Natural killer cell (primary cell): Measurements from ENCODE around the gene PRND. TPM values are rescaled to one million over a fixed set of nuclear protein-coding genes. Genes with fewer than 3 reads are reported as not detected.

Experiments used
- ATAC-seq, 3 donors: fragments of 150-1000 bp in 2 of 3; fragments of 200-7000 bp in 1 of 3; cut with Tn5 transposase; 1 replicate in 1 of 3; 2 replicates in 2 of 3; pipeline ENCODE4 v1.10.0; 2021; ENCODE audit warnings: mild to moderate bottlenecking in 2 of 3, moderate library complexity in 2 of 3
- DNase-seq, 2 donors: peaks; one replicate each; pipeline versions ENCODE4 v3.0.0 to v3.0.0-alpha.2; 2013 to 2021; ENCODE audit warnings: mixed read lengths in 1 of 2
- H3K27ac ChIP-seq: one replicate; pipeline ENCODE4 v1.5.1; 2013; ENCODE audit warnings: mild to moderate bottlenecking, low read length
- H3K27me3 ChIP-seq: one replicate; pipeline ENCODE4 v1.6.1; 2013; ENCODE audit warnings: low read length; ENCODE audit not compliant: control insufficient read depth, insufficient read depth
- H3K36me3 ChIP-seq: one replicate; pipeline ENCODE4 v1.6.1; 2013; ENCODE audit warnings: low read length; ENCODE audit not compliant: control insufficient read depth, insufficient read depth
- H3K4me1 ChIP-seq: one replicate; pipeline ENCODE4 v1.6.1; 2013; ENCODE audit warnings: low read length; ENCODE audit not compliant: control insufficient read depth, insufficient read depth
- H3K4me3 ChIP-seq: one replicate; pipeline ENCODE4 v1.5.1; 2013; ENCODE audit warnings: low read length
- H3K9me3 ChIP-seq: one replicate; pipeline ENCODE4 v1.6.1; 2013; ENCODE audit warnings: low read length; ENCODE audit not compliant: control insufficient read depth, insufficient read depth
- H3K27ac Mint-ChIP-seq, 2 donors: one replicate each; pipeline ENCODE4 v1.8.0; 2022; ENCODE audit warnings: mild to moderate bottlenecking in 2 of 2, mixed read lengths in 2 of 2, moderate library complexity in 1 of 2
- H3K27me3 Mint-ChIP-seq, 2 donors: one replicate each; pipeline ENCODE4 v1.8.0; 2022; ENCODE audit warnings: low read depth in 2 of 2, mixed read lengths in 2 of 2
- H3K36me3 Mint-ChIP-seq: one replicate; pipeline ENCODE4 v1.8.0; 2022; ENCODE audit warnings: mixed read lengths
- H3K4me1 Mint-ChIP-seq, 2 donors: one replicate each; pipeline ENCODE4 v1.8.0; 2022; ENCODE audit warnings: mixed read lengths in 2 of 2
- H3K4me3 Mint-ChIP-seq: one replicate; pipeline ENCODE4 v1.8.0; 2022; ENCODE audit warnings: mild to moderate bottlenecking, moderate library complexity, mixed read lengths
- H3K9me3 Mint-ChIP-seq, 2 donors: one replicate each; pipeline ENCODE4 v1.8.0; 2022; ENCODE audit warnings: mixed read lengths in 2 of 2
- WGBS: methylation state at CpG from one replicate; pipeline ENCODE4 v1.1.7; 2013; ENCODE audit warnings: missing lambda C conversion rate; ENCODE audit not compliant: insufficient coverage; 5-methylcytosine and 5-hydroxymethylcytosine counted together
- intact Hi-C: fragments of 100-400 bp; cut with micrococcal nuclease; formaldehyde crosslinking; loops from one replicate; pipeline ENCODE4 v1.14.2; 2022
- total RNA-seq, 4 donors: library from RNA; stranded (reverse); fragments of 120-200 nt in 1 of 4; gene quantifications; one replicate each; pipeline versions ENCODE4 v1.2.3 to v1.2.4, GENCODE V29; 2013 to 2022
- TF ChIP-seq, protein P1 (sequence below): fragments of 200-600 bp; IDR thresholded peaks from one replicate; pipeline ENCODE4 v1.8.0; 2022; ENCODE audit warnings: antibody characterized with exemption

The PRND gene
- total RNA-seq, 3 donors from 2014 or later (not counting 1 experiment from before 2014, with no cell fraction given), result not detected

DNA sequence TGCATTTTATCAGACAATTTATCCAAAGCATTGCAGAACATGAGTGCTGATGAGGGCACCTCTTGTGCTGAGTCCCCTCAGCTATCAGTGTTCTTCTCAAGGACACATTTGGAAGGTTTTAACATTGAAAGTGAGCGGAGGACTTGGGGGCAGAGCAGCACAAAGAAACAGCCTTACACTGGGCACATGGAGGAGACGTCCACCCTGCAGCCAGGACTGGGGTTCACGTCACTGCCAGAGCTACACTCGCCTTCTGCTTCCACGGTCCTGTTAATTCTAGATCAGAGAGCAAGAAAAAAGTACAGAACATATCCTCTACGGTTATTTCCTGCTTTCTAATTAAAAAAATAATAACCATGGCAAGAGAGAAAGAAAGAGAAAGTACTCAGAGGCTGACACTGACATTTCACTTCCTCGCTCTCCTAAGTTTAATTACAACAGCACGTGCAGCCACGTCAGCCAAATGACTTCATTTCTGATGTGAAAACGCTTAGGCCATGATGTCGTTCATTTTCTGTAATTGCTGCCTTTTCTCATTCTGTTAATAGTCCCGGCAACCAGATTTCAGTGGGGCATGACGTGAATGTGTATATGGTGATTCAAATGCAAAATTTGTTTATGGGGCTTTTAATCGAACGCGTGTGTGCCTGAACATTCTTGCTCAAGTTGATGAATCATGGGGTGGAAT is 5.1 kb downstream of the PRND start:
- peak; percentile 79 to 84 (median 84) for ATAC-seq
- Histone ChIP-seq H3K9me3 (no peaks in the 10 kb centered on the region), H3K4me3 (peak overlapping the region; percentile 19), H3K27me3 (no peaks in the 10 kb centered on the region), H3K27ac (peak overlapping the region; percentile 59), H3K36me3 (no peaks in the 10 kb centered on the region), H3K4me1 (peaks cover 5% of the 10 kb centered on the region)
- H3K27me3 Mint-ChIP-seq, result peaks cover 0 to 2% of the 10 kb centered on the region in 2 donors
- H3K27ac Mint-ChIP-seq, result peak overlapping the region; percentile 83 to 86
- 29% methylated on average over 16 of the region's 16 CpGs for WGBS
- peak in 1 of 2 donors; percentile 69 for DNase-seq
- H3K9me3 Mint-ChIP-seq, result no peaks in the 10 kb centered on the region
- intact Hi-C loops, result no loop called here
- TF ChIP-seq, protein P1, sequence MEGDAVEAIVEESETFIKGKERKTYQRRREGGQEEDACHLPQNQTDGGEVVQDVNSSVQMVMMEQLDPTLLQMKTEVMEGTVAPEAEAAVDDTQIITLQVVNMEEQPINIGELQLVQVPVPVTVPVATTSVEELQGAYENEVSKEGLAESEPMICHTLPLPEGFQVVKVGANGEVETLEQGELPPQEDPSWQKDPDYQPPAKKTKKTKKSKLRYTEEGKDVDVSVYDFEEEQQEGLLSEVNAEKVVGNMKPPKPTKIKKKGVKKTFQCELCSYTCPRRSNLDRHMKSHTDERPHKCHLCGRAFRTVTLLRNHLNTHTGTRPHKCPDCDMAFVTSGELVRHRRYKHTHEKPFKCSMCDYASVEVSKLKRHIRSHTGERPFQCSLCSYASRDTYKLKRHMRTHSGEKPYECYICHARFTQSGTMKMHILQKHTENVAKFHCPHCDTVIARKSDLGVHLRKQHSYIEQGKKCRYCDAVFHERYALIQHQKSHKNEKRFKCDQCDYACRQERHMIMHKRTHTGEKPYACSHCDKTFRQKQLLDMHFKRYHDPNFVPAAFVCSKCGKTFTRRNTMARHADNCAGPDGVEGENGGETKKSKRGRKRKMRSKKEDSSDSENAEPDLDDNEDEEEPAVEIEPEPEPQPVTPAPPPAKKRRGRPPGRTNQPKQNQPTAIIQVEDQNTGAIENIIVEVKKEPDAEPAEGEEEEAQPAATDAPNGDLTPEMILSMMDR, result no peak
- peak overlapping the region; percentile 81 for H3K4me3 Mint-ChIP-seq
- peaks cover 10 to 11% of the 10 kb centered on the region in 2 donors for H3K4me1 Mint-ChIP-seq
- no peaks in the 10 kb centered on the region for H3K36me3 Mint-ChIP-seq

DNA sequence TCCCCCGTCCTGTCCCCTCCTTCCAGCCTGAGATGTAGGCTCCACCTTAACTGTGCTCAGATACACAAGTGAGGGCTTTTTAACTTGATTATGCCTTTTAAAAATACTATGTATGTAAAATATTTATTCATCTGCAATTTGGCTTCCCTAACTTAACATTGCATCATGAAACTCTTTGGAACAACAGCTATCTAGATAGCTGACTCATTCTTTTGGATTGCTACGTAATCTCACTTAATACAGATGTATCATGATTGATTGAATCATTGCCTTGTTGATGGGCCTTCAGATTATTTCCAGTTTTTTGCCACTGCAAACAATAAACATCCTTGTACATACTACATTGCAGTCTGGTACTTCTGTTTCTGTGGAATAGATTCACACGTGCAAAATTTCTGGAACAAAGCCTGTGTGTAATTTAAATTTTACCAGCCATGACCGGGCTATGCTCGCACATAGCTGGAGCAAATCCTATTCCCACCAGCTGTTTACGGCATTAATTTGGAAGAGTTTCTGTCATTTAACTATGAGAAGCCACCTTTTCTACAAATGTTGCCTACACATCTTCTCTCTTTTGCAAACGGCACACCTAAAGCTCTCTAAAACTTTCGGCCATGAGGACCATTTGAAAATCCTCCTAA is 6.5 kb downstream of the PRND start:
- Mint-ChIP-seq H3K9me3 (no peaks in the 10 kb centered on the region), H3K27me3 (peaks cover 11 to 16% of the 10 kb centered on the region in 2 donors), H3K36me3 (no peaks in the 10 kb centered on the region), H3K4me1 (peaks cover 10 to 11% of the 10 kb centered on the region in 2 donors), H3K4me3 (no peak overlapping the region), H3K27ac (no peak overlapping the region)
- 90% methylated on average over 8 of the region's 8 CpGs for WGBS
- H3K9me3 ChIP-seq, result no peaks in the 10 kb centered on the region
- peaks cover 5% of the 10 kb centered on the region for H3K4me1 ChIP-seq
- no peak overlapping the region for H3K4me3 ChIP-seq
- ATAC-seq, result no peak
- no peaks in the 10 kb centered on the region for H3K27me3 ChIP-seq
- intact Hi-C loops, result no loop called here
- DNase-seq, result no peak
- no peak overlapping the region for H3K27ac ChIP-seq
- no peaks in the 10 kb centered on the region for H3K36me3 ChIP-seq
- TF ChIP-seq, protein P1, result no peak

GRCh38 chr20:4729265-4729664 is 7.6 kb downstream of the PRND start:
- 81% methylated on average over 5 of the region's 5 CpGs for WGBS
- Mint-ChIP-seq H3K27me3 (peaks cover 14 to 26% of the 10 kb centered on the region in 2 donors), H3K36me3 (no peaks in the 10 kb centered on the region), H3K9me3 (no peaks in the 10 kb centered on the region), H3K4me3 (no peak overlapping the region), H3K4me1 (peaks cover 10 to 11% of the 10 kb centered on the region in 2 donors), H3K27ac (no peak overlapping the region)
- Histone ChIP-seq H3K27me3 (no peaks in the 10 kb centered on the region), H3K27ac (no peak overlapping the region), H3K4me3 (no peak overlapping the region), H3K36me3 (no peaks in the 10 kb centered on the region), H3K4me1 (peaks cover 5% of the 10 kb centered on the region), H3K9me3 (no peaks in the 10 kb centered on the region)
- ATAC-seq (no peak), DNase-seq (no peak)
- TF ChIP-seq, protein P1, result no peak
- intact Hi-C loops, result no loop called here
